ENCODE results near the gene NEU3.

DNA sequence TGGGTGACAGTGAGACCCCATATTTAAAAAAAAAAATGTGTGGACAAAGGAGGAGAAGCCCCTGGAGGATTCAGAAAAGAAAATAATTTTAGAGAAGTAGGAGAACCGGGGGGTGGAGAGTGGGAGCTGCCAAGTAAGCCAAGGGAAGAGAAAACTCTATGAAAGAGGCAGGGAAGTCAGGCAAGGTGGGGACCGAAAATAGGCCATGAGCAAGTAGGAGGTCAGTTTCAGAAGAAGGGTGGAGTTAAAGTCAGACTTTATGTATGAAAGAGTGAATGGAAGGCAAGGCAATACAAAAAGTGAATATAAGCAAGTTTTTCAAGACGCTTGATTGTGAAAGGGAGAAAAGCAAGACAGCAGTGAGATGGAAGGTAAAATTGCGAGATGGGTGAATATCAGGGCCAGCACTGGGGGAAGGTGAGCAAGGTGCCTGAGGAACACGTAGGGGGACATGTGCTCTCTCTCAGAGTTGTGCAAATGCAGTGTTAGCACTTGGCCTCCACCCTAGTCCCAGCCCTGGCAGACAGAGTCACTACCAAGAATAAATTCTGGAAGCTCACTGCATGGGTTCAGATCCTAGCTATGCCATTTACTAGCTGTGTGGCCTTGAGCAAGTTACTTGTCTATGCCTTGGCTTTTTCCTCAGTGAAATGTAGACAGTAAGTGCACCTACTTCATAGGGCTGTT is 46.5 kb upstream of the NEU3 start:
- TF ChIP-seq, protein P1, sequence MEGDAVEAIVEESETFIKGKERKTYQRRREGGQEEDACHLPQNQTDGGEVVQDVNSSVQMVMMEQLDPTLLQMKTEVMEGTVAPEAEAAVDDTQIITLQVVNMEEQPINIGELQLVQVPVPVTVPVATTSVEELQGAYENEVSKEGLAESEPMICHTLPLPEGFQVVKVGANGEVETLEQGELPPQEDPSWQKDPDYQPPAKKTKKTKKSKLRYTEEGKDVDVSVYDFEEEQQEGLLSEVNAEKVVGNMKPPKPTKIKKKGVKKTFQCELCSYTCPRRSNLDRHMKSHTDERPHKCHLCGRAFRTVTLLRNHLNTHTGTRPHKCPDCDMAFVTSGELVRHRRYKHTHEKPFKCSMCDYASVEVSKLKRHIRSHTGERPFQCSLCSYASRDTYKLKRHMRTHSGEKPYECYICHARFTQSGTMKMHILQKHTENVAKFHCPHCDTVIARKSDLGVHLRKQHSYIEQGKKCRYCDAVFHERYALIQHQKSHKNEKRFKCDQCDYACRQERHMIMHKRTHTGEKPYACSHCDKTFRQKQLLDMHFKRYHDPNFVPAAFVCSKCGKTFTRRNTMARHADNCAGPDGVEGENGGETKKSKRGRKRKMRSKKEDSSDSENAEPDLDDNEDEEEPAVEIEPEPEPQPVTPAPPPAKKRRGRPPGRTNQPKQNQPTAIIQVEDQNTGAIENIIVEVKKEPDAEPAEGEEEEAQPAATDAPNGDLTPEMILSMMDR (IDR thresholded peaks at IDR 0.05; ENCODE audit: insufficient read depth, low read depth, low read length) = no peak
- TF ChIP-seq EZH2 (IDR thresholded peaks at IDR 0.05; ENCODE audit: insufficient read depth, low read length) = no peak

All from astrocyte (in vitro differentiated cells and primary cell).